Natural killer cell (primary cell): ENCODE results near the gene VEZT. TPM values are rescaled to one million over a fixed set of nuclear protein-coding genes. Genes with fewer than 3 reads are reported as not detected.

Source experiments
- ATAC-seq, 3 donors: fragments of 150-1000 bp in 2 of 3; fragments of 200-7000 bp in 1 of 3; cut with Tn5 transposase; 1 replicate in 1 of 3; 2 replicates in 2 of 3; pipeline ENCODE4 v1.10.0; 2021; ENCODE audit warnings: mild to moderate bottlenecking in 2 of 3, moderate library complexity in 2 of 3
- DNase-seq, 2 donors: peaks; one replicate each; pipeline versions ENCODE4 v3.0.0 to v3.0.0-alpha.2; 2013 to 2021; ENCODE audit warnings: mixed read lengths in 1 of 2
- H3K27ac ChIP-seq: one replicate; pipeline ENCODE4 v1.5.1; 2013; ENCODE audit warnings: mild to moderate bottlenecking, low read length
- H3K27me3 ChIP-seq: one replicate; pipeline ENCODE4 v1.6.1; 2013; ENCODE audit warnings: low read length; ENCODE audit not compliant: control insufficient read depth, insufficient read depth
- H3K36me3 ChIP-seq: one replicate; pipeline ENCODE4 v1.6.1; 2013; ENCODE audit warnings: low read length; ENCODE audit not compliant: control insufficient read depth, insufficient read depth
- H3K4me1 ChIP-seq: one replicate; pipeline ENCODE4 v1.6.1; 2013; ENCODE audit warnings: low read length; ENCODE audit not compliant: control insufficient read depth, insufficient read depth
- H3K4me3 ChIP-seq: one replicate; pipeline ENCODE4 v1.5.1; 2013; ENCODE audit warnings: low read length
- H3K9me3 ChIP-seq: one replicate; pipeline ENCODE4 v1.6.1; 2013; ENCODE audit warnings: low read length; ENCODE audit not compliant: control insufficient read depth, insufficient read depth
- H3K27ac Mint-ChIP-seq, 2 donors: one replicate each; pipeline ENCODE4 v1.8.0; 2022; ENCODE audit warnings: mild to moderate bottlenecking in 2 of 2, mixed read lengths in 2 of 2, moderate library complexity in 1 of 2
- H3K27me3 Mint-ChIP-seq, 2 donors: one replicate each; pipeline ENCODE4 v1.8.0; 2022; ENCODE audit warnings: low read depth in 2 of 2, mixed read lengths in 2 of 2
- H3K36me3 Mint-ChIP-seq: one replicate; pipeline ENCODE4 v1.8.0; 2022; ENCODE audit warnings: mixed read lengths
- H3K4me1 Mint-ChIP-seq, 2 donors: one replicate each; pipeline ENCODE4 v1.8.0; 2022; ENCODE audit warnings: mixed read lengths in 2 of 2
- H3K4me3 Mint-ChIP-seq: one replicate; pipeline ENCODE4 v1.8.0; 2022; ENCODE audit warnings: mild to moderate bottlenecking, moderate library complexity, mixed read lengths
- H3K9me3 Mint-ChIP-seq, 2 donors: one replicate each; pipeline ENCODE4 v1.8.0; 2022; ENCODE audit warnings: mixed read lengths in 2 of 2
- WGBS: methylation state at CpG from one replicate; pipeline ENCODE4 v1.1.7; 2013; ENCODE audit warnings: missing lambda C conversion rate; ENCODE audit not compliant: insufficient coverage; 5-methylcytosine and 5-hydroxymethylcytosine counted together
- intact Hi-C: fragments of 100-400 bp; cut with micrococcal nuclease; formaldehyde crosslinking; loops from one replicate; pipeline ENCODE4 v1.14.2; 2022
- total RNA-seq, 4 donors: library from RNA; stranded (reverse); fragments of 120-200 nt in 1 of 4; gene quantifications; one replicate each; pipeline versions ENCODE4 v1.2.3 to v1.2.4, GENCODE V29; 2013 to 2022
- TF ChIP-seq, protein P1 (sequence below): fragments of 200-600 bp; IDR thresholded peaks from one replicate; pipeline ENCODE4 v1.8.0; 2022; ENCODE audit warnings: antibody characterized with exemption

Gene VEZT
- total RNA-seq, 3 donors from 2014 or later (not counting 1 experiment from before 2014, with no cell fraction given), result 32.7 to 37.0 (median 35.1) TPM

DNA sequence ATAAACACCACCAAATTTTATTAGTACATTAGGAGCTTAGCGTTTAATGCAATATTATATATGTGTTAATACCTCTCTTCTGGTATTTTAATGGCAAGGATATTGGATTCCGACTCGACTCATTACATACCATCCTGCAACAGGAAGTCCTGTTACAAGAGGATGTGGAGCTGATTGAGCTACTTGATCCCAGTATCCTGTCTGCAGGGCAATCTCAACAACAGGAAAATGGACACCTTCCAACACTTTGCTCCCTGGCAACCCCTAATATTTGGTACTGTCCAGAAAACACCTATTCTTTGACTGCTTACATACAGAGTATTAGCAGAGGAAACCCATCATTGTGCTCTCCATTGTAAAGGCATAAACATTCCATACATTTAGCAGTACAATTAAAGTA lies 45.2 kb downstream of the VEZT start:
- Mint-ChIP-seq H3K27ac (no peak overlapping the region), H3K36me3 (no peaks in the 10 kb centered on the region), H3K9me3 (no peaks in the 10 kb centered on the region), H3K4me3 (no peak overlapping the region), H3K4me1 (no peaks in the 10 kb centered on the region), H3K27me3 (no peaks in the 10 kb centered on the region)
- Histone ChIP-seq H3K9me3 (no peaks in the 10 kb centered on the region), H3K36me3 (peaks cover 33% of the 10 kb centered on the region), H3K27ac (no peak overlapping the region), H3K27me3 (no peaks in the 10 kb centered on the region), H3K4me1 (no peaks in the 10 kb centered on the region), H3K4me3 (no peak overlapping the region)
- intact Hi-C loops, result no loop called here
- WGBS, result 75% methylated on average over 2 of the region's 3 CpGs
- ATAC-seq (no peak), DNase-seq (no peak)
- TF ChIP-seq, protein P1, sequence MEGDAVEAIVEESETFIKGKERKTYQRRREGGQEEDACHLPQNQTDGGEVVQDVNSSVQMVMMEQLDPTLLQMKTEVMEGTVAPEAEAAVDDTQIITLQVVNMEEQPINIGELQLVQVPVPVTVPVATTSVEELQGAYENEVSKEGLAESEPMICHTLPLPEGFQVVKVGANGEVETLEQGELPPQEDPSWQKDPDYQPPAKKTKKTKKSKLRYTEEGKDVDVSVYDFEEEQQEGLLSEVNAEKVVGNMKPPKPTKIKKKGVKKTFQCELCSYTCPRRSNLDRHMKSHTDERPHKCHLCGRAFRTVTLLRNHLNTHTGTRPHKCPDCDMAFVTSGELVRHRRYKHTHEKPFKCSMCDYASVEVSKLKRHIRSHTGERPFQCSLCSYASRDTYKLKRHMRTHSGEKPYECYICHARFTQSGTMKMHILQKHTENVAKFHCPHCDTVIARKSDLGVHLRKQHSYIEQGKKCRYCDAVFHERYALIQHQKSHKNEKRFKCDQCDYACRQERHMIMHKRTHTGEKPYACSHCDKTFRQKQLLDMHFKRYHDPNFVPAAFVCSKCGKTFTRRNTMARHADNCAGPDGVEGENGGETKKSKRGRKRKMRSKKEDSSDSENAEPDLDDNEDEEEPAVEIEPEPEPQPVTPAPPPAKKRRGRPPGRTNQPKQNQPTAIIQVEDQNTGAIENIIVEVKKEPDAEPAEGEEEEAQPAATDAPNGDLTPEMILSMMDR, result no peak

DNA sequence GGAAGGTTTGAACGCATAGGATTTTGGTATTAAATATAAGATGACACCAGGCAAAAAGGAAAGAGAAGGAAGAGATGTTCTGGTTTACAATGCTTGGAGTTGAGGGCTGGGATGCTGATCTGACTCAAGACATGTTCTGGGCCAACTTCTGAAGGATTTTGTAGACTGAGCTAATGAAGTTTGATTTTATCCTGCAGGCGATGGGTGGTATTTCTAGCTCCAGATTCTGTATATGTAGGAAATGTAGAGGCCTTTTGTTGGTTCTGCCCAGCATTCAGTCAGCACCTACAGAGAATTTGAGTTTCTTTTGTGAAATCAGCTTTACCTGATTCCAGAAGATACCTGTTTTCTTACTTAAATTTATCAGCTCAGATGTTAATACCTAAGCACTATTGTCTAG lies 48.2 kb downstream of the VEZT start:
- Mint-ChIP-seq H3K4me1 (no peaks in the 10 kb centered on the region), H3K9me3 (no peaks in the 10 kb centered on the region), H3K4me3 (no peak overlapping the region), H3K27ac (no peak overlapping the region), H3K27me3 (no peaks in the 10 kb centered on the region), H3K36me3 (no peaks in the 10 kb centered on the region)
- no peak for DNase-seq
- Histone ChIP-seq H3K9me3 (no peaks in the 10 kb centered on the region), H3K27ac (no peak overlapping the region), H3K27me3 (no peaks in the 10 kb centered on the region), H3K36me3 (peaks cover 38% of the 10 kb centered on the region), H3K4me3 (no peak overlapping the region), H3K4me1 (no peaks in the 10 kb centered on the region)
- intact Hi-C loops, result no loop called here
- WGBS, result 92% methylated on average over 2 of the region's 2 CpGs
- TF ChIP-seq, protein P1, result no peak
- no peak for ATAC-seq

DNA sequence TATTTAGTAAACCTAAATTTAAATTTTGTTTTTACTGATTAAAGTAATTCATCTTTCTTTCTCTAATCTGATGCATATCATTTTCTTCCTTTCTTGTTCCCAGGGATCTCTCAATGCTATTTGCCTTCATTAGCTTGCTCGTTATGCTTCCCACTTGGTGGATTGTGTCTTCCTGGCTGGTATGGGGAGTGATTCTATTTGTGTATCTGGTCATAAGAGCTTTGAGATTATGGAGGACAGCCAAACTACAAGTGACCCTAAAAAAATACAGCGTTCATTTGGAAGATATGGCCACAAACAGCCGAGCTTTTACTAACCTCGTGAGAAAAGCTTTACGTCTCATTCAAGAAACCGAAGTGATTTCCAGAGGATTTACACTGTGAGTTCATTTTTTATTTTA lies 48.6 kb downstream of the VEZT start:
- Mint-ChIP-seq H3K27me3 (no peaks in the 10 kb centered on the region), H3K4me3 (no peak overlapping the region), H3K36me3 (no peaks in the 10 kb centered on the region), H3K9me3 (no peaks in the 10 kb centered on the region), H3K27ac (no peak overlapping the region), H3K4me1 (no peaks in the 10 kb centered on the region)
- DNase-seq (no peak), ATAC-seq (no peak)
- H3K27me3 ChIP-seq, result no peaks in the 10 kb centered on the region
- H3K36me3 ChIP-seq, result peaks cover 38% of the 10 kb centered on the region
- no peak overlapping the region for H3K27ac ChIP-seq
- TF ChIP-seq, protein P1, result no peak
- H3K4me1 ChIP-seq, result no peaks in the 10 kb centered on the region
- 99% methylated on average over 6 of the region's 6 CpGs for WGBS
- no peak overlapping the region for H3K4me3 ChIP-seq
- H3K9me3 ChIP-seq, result no peaks in the 10 kb centered on the region
- intact Hi-C loops, result no loop called here

DNA sequence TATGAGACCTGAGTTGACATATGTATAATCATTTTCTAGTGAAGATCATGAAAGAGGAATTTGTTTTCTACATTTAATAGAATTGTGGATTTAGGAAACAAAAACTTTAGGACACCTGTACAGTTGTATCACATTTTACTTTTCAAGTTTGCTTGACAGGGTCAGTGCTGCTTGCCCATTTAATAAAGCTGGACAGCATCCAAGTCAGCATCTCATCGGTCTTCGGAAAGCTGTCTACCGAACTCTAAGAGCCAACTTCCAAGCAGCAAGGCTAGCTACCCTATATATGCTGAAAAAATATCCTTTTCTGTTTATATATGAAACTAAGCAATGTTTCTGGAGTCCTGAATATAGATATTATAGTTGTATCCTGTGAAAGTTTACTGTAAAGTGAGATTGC lies 52.3 kb downstream of the VEZT start:
- no peak overlapping the region for H3K27ac Mint-ChIP-seq
- DNase-seq (no peak), ATAC-seq (no peak)
- TF ChIP-seq, protein P1, result no peak
- Histone ChIP-seq H3K27ac (no peak overlapping the region), H3K4me3 (no peak overlapping the region), H3K9me3 (no peaks in the 10 kb centered on the region), H3K36me3 (peaks cover 31% of the 10 kb centered on the region), H3K27me3 (no peaks in the 10 kb centered on the region), H3K4me1 (no peaks in the 10 kb centered on the region)
- no peaks in the 10 kb centered on the region for H3K27me3 Mint-ChIP-seq
- H3K9me3 Mint-ChIP-seq, result no peaks in the 10 kb centered on the region
- 100% methylated on average over 3 of the region's 3 CpGs for WGBS
- H3K36me3 Mint-ChIP-seq, result no peaks in the 10 kb centered on the region
- no peak overlapping the region for H3K4me3 Mint-ChIP-seq
- H3K4me1 Mint-ChIP-seq, result no peaks in the 10 kb centered on the region
- intact Hi-C loops, result no loop called here
